ENCODE data around the gene LIN7C. TPM values are rescaled to one million over a fixed set of nuclear protein-coding genes. Genes with fewer than 3 reads are reported as not detected.

The LIN7C gene
- total and polyA plus RNA-seq, 2 donors (not counting 1 experiment from before 2014, with no cell fraction given) = 6.2 to 24.2 TPM

GRCh38 chr11:27444801-27445215 lies 61.8 kb downstream of the LIN7C start:
- H3K36me3 ChIP-seq (replicated peaks in 1 of 2; ENCODE audit: control extremely low read depth in 1 of 2, control insufficient read depth in 1 of 2, extremely low read depth in 1 of 2, insufficient read depth in 2 of 2, low read length in 1 of 2) = no peaks in the 10 kb centered on the region
- no peaks in the 10 kb centered on the region for H3K9me3 ChIP-seq (ENCODE audit: control extremely low read depth in 1 of 3, control insufficient read depth in 2 of 3, insufficient read depth in 1 of 3, low read length in 2 of 3)
- H3K4me1 ChIP-seq (ENCODE audit: control insufficient read depth in 2 of 2, insufficient read depth in 2 of 2, low read length in 2 of 2) = no peaks in the 10 kb centered on the region
- H3K4me2 ChIP-seq (replicated peaks; ENCODE audit: low read depth, low read length, poor library complexity, severe bottlenecking) = no peak overlapping the region
- intact Hi-C loops (cut with micrococcal nuclease) = no loop called here
- no peaks in the 10 kb centered on the region for H3K27me3 ChIP-seq (replicated peaks in 1 of 4; ENCODE audit: control extremely low read depth in 1 of 4, control insufficient read depth in 3 of 4, insufficient read depth in 4 of 4, low read length in 3 of 4)
- peaks cover 6% of the 10 kb centered on the region for H3K27me3 Mint-ChIP-seq
- no peak for TF ChIP-seq EZH2 (IDR thresholded peaks at IDR 0.05; ENCODE audit: borderline replicate concordance, insufficient read depth, low read depth, low read length, poor library complexity, severe bottlenecking)
- H3K4me3 ChIP-seq (ENCODE audit: control extremely low read depth in 1 of 5, extremely low read depth in 1 of 5, insufficient read depth in 1 of 5, low read depth in 2 of 5, low read length in 4 of 5) = no peak overlapping the region
- H2AFZ ChIP-seq (ENCODE audit: insufficient read depth, low read depth, low read length, poor library complexity, severe bottlenecking) = no peak overlapping the region
- no peaks in the 10 kb centered on the region for H4K20me1 ChIP-seq (ENCODE audit: control insufficient read depth, insufficient read depth, low read length, poor library complexity, severe bottlenecking)
- H3K4me3 Mint-ChIP-seq = no peak overlapping the region
- H3K79me2 ChIP-seq (ENCODE audit: control insufficient read depth, insufficient read depth, low read length) = no peaks in the 10 kb centered on the region
- no peak overlapping the region for H3K27ac ChIP-seq (ENCODE audit: low read length in 2 of 2)
- no peak overlapping the region for H3K27ac Mint-ChIP-seq
- no peak for DNase-seq
- ChIA-PET POLR2A (no interaction called here), CTCF (no interaction called here)
- no peaks in the 10 kb centered on the region for H3K4me1 Mint-ChIP-seq
- no peaks in the 10 kb centered on the region for H3K9me3 Mint-ChIP-seq (ENCODE audit: insufficient read depth)
- WGBS (ENCODE audit: insufficient coverage) = 100% methylated on average over 1 of the region's 2 CpGs
- no peak for ATAC-seq (ENCODE audit: low read depth)
- no peak overlapping the region for H3K9ac ChIP-seq (ENCODE audit: low read length)

Small RNA genes lying within 50 kb of the gene (small RNA-seq; reads per million reads assigned to genes)
- not detected for gene AC100771.1 (ENCODE audit: insufficient read length, low read depth, low replicate concordance)
- gene MIR8087 (ENCODE audit: insufficient read length, low read depth, low replicate concordance) = not detected
- not detected for gene RNA5SP339 (ENCODE audit: insufficient read length, low read depth, low replicate concordance)

Other genes starting within 250 kb of the LIN7C start
- gene CCDC34, start 143.6 kb downstream of the LIN7C start, total RNA-seq = 4.1 and 4.6 TPM in 2 replicates
- gene CCDC34, start 143.6 kb downstream of the LIN7C start, polyA plus RNA-seq = 0.76 and 0.94 TPM in 2 replicates
- 3.3 TPM in 2 replicates for gene LGR4, start 34.0 kb downstream of the LIN7C start, total RNA-seq
- 0.92 and 1.9 TPM in 2 replicates for gene LGR4, start 34.0 kb downstream of the LIN7C start, polyA plus RNA-seq
- gene BDNF, start 193.7 kb upstream of the LIN7C start, total RNA-seq = not detected in 2 replicates
- not detected in 2 replicates for gene BDNF, start 193.7 kb upstream of the LIN7C start, polyA plus RNA-seq